Upper lobe of left lung (tissue), 4 donors: ENCODE data around the gene ARHGEF6.

Experiments
- POLR2AphosphoS5 ChIP-seq, 2 donors: sonication (generic); formaldehyde crosslinking; IDR thresholded peaks; one replicate each; pipeline ENCODE4 v1.5.1; 2017; ENCODE audit warnings: antibody characterized with exemption in 2 of 2
- TF ChIP-seq, protein P1 (sequence below), 6 experiments: fragments of 450-650 bp in 4 of 6; fragments of 200-600 bp in 2 of 6; sonication (generic) in 2 of 6; IDR thresholded peaks; one replicate each; pipeline ENCODE4 v1.5.1; 2016 to 2019; ENCODE audit warnings: antibody characterized with exemption in 6 of 6

DNA sequence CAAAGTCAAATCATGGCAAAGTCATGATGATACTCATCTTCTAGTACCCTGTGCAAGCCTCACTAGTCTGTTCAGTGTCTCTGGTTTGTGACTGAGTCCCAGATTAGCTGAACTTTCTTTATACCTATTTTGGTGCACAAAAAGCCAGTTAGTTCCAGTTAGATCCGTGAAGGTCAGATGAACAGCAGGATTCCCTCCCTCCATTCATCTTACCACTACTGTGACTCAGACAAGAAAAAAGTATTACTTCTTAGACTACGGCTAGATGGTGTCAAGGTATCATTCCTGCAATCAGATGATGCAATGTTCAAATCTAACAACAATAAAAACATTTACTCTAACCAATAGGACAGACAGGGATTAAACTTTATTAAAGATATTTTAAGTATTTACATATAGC lies 30.4 kb downstream of the ARHGEF6 start:
- no peak for TF ChIP-seq POLR2AphosphoS5 (IDR thresholded peaks at IDR 0.05)
- TF ChIP-seq, protein P1, sequence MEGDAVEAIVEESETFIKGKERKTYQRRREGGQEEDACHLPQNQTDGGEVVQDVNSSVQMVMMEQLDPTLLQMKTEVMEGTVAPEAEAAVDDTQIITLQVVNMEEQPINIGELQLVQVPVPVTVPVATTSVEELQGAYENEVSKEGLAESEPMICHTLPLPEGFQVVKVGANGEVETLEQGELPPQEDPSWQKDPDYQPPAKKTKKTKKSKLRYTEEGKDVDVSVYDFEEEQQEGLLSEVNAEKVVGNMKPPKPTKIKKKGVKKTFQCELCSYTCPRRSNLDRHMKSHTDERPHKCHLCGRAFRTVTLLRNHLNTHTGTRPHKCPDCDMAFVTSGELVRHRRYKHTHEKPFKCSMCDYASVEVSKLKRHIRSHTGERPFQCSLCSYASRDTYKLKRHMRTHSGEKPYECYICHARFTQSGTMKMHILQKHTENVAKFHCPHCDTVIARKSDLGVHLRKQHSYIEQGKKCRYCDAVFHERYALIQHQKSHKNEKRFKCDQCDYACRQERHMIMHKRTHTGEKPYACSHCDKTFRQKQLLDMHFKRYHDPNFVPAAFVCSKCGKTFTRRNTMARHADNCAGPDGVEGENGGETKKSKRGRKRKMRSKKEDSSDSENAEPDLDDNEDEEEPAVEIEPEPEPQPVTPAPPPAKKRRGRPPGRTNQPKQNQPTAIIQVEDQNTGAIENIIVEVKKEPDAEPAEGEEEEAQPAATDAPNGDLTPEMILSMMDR (IDR thresholded peaks at IDR 0.05) = no peak
